HG02763 (cell line): ENCODE results near the gene NR6A1.

ENCODE experiments used
- ATAC-seq: cut with Tn5 transposase; IDR thresholded peaks from one replicate; pipeline ENCODE4 v1.9.1; 2021; ENCODE audit warnings: mild to moderate bottlenecking, moderate library complexity; ENCODE audit not compliant: unreplicated experiment

The NR6A1 gene

DNA sequence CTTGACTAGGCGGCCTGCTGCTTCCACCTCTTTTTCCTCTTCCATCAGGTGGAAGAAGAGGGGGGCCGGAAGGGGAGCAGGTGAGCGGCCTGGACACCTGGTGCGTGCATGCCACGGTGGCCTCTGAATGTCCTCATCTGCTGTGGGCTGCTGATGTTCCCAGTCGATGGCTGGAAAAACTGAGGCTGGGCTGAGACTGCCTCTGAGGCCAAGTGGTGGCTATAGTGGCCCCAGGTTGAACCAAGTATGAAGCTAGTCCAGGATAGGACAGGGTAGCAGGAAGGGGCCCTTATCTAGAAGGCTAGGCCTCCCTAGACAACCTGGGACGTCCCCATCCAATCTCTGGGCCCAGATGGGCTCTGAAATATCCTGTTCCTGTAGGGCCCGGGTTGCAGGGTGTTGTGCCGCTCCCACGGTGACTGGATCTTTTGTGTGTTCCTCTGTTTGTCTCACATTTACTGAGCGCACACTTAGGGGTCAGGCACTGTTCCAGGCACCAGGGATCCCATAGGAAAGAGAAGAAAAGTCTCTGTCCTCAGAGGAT is 263.2 kb downstream of the NR6A1 start:
- ATAC-seq: no peak

DNA sequence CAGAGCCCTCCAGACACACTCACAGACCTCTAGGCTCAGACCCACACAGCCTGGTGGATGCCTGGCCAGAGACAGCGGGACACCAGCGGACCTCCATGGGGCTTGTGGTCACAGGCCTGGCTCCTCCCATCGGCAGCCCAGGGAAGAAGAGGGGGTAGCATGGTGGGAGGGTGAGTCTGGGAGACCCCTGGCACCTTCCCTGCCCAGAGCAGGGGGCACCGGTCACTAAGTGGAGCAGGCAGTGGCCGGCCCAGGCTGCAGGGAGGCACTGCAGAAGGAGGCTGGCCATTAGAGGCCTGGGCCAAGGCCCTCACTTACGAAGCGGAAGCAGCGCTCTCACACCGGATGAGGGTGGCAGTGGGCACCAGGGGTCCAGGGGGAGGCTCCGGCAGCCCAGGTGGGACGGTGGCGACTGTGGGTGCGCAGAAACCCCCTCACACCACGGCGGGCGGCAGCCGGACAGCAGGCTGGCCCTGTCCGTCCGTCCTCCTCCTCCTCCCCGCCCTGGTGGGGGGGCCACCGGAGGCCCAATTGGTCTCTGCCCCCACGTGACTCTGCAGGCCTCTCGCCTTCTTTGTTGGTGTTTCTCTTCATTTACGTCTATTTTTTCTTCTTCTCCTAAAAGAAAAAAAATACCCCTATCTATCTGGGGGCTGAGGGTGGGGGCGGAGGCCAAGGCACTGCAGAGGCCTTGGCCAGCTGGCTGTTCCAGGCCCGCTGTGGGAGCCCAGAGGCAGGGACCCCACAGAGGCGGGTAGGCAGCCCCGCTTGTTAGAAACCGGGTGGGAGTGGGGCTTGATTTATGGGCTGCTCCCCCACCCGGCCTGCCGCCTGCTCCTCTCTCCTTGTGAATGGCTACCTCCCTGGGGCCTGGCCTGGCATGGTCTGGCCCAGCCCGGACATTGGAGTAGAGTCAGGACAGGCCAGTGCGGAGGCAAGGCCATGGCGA is 263.9 kb downstream of the NR6A1 start, which contains the start of gene NR5A1:
Gene NR5A1, minus strand, starts transcription at position 469 of the 949 bp plus-strand sequence. CDS start 4,004 bp downstream, outside the sequence.
- no peak for ATAC-seq

DNA sequence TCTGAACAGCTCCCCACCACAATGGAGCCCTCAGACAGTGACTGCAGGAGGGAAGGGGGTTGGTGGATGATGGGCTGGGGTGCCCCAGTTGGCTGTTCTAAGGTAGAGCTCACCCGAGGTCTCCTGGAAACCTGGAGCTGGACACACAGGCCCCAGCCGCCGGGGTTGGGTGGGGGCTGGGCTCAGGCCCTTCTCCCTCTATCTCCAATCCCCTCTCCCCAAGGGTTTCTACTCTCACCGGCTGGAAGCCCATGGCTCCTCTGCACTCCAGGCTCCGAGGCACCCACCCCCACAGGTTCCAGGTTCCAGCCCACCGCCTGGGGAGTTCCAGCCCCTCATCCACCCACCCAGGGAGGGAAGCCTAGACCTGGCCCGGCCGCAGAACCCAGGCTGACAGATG is 264.7 kb downstream of the NR6A1 start:
- no peak for ATAC-seq

DNA sequence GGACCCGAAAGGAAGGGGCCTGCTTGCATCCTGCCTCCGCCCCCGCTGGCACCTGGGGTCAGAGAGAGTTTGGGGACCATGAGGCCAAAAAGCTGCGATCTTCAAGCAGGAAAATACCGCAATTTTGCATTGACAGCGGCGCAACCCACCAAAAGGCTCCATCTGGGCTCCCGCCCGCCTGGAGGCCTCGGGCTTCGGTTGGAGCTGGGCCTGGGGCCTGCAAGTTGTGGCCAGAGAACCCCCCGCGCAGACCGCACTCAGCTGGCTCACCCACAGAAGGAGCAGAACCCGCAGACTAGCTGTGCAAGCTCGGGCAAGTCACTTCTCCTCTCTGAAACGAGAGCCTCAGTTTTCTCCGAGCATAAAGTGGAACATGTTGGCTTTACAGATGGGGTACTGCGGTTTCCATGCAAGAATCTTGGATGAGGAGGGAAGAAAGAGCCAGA is 265.2 kb downstream of the NR6A1 start:
- no peak for ATAC-seq

DNA sequence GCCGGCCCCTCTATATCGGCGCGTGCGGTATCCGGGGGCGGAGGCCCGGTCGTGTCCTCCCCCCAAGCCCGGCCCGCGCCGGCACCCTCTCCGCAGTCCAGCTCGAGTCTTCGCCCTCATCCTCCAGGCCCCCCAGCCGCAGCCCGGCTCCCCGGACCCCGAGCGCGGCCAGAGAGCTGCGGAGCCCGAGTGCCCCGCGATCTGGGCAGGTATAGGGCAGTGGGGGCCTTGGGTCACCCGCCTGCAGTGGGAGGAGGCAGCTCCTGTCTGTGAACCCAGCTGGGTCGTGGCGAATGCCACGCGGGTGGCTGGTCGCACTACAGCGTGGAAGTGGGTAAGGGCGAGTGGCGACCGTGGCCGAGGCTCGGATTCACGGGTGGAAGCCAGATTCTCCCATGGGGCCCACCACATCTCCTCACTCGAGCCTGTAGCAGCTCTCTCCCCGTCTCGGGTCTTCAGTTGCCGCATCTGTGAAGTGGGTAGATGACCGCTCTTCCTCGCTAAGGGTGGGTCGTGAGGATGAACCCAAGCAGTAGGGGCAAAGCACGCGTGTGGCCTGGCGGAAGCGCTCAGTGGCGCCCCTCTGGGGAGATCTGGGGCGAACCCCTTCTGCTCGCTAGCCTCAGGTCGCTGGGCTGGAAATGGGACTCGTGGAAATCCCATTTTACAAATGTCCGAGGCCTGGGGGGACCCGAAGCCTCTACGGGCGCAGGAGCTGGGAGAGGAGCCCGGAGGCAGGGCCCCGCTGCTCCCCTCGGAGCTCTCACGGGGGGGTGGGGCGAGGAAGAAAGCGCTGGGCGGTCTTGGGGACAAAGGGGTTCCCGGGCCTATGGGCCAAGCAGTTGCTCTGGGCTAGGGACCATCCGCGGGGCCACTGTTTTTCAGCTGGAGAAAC is 265.9 kb downstream of the NR6A1 start:
- ATAC-seq: no peak

DNA sequence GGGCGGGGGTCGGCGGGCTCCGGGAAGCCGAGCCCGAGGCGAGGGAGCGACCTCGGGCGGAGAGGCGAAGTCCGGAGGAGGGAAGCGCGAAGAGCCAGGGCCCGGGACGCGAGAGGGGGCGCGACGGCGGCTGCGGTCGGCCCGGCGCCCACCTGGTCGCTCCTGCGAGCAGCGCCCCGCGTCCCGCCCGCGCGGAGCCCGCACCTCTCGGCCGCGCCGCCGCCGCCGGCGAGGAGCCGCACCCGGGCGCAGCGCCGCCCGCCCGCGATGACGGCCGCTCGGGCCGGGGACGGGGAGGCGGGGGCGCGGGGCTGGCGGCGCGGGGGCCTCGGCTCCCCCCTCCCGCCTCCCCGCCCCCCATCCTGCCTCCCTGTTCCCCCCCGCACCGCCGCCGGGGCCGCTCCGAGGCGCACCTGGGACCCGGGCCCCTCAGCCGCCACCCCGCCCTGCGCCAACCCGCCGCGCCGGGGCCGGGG is 266.5 kb downstream of the NR6A1 start:
- no peak for ATAC-seq

DNA sequence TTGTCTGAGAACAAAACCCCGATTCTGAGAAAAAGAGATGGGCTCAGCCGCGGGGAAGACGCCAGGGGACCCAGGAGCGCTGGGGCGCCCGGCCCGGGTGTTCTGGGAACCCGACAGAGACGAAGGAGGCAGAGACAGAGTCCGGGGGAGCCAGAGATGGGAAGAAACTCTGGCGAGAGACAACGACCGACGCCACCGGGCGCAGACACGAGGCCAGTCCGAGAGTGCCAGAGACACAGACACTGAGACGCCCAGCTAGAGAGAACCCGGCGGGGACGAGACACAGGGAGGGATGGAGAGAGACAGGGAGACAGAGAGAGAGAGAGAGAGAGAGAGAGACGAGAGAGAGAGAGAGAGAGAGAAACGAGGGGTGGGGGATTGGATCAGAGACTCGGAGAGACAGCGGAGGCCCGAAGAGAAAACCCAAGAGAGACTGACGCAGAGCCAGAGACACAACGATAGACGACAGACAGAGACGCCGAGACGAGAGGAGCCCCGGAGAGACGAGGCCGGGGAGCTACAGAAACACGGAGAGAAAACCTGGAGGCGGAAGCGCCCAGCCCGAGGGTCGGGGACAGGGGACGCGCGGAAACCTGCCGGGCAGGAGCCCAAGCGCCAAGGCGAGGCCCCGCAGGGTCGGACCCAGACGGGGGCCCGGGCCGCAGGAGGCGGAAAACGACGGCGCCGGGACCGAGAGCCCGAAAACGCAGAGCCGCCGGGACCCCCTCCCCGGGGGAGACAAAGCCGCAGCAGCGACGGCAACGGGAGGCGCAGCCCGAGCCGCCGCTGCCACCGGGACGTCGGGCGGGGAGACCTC is 267.2 kb downstream of the NR6A1 start:
- ATAC-seq: no peak

DNA sequence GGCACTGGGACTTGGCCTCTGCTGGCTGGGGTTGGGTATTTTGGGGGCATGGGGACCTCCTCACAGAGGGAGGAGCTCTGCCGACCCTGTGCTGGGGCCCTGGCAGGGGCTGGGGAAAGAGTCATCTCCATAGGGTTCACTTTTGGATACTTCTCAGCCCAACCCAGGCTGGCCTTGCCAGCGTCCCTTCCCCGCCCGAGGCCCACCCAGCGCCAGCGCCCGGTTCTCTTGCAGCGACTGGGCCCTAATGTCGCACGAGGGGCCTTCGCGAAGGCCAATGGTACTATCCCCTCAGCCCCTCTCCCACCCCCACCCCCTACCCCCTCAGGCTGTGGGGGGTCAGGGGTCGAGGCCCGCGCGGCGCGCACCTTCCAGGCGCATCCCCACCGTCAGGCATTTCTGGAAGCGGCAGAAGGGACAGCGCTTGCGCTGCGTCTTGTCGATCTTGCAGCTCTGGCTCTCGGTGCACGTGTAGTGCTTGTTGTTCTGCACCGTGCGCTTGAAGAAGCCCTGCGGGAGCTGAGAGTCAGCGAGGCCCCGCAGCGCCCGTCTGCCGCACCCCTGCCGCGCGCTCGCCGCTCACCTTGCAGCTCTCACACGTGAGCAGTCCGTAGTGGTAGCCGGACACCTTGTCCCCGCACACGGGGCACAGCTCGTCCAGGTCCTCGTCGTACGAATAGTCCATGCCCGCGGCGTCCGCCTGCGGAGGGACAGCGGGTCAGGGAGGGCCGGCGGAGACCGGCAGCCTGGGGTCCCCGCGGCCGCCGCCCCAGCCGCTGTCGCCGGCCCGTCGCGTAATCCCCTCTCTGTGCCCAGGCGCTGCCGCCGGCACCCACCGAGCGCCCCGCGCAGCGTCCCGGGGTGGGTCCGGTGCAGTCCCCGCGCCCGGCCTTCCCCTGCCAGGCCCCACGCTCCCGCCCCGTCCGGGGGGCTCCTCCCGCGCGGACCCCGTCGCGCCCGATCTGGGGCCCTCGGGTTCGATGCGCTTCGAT is 268.1 kb downstream of the NR6A1 start:
- no peak for ATAC-seq

DNA sequence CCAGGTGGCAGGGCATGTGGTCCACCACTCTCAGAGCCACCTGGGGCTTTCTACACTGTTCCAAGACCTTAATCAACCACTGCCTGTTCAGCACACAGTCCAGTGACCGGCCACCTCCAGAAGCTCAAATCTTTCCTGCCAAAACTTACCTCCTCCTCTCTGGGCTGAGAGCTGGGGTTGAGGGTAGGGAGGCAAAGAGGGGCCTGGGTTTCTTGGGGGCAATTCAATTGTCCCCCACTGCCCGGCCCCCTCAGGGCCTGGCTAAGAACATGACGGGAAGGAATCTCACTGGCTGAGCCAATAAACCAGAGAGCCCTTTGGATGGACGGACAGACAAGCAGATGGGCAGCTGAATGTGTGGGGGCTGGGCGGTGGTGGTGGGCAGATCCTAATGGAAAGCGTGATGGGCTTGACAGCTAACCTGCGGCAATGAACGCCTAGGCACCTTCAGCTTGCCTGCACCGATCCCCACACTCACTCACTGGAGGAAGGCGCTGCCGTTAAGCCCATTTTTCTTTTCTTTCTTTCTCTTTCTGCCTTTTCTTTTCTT is 269.3 kb downstream of the NR6A1 start:
- ATAC-seq: no peak

DNA sequence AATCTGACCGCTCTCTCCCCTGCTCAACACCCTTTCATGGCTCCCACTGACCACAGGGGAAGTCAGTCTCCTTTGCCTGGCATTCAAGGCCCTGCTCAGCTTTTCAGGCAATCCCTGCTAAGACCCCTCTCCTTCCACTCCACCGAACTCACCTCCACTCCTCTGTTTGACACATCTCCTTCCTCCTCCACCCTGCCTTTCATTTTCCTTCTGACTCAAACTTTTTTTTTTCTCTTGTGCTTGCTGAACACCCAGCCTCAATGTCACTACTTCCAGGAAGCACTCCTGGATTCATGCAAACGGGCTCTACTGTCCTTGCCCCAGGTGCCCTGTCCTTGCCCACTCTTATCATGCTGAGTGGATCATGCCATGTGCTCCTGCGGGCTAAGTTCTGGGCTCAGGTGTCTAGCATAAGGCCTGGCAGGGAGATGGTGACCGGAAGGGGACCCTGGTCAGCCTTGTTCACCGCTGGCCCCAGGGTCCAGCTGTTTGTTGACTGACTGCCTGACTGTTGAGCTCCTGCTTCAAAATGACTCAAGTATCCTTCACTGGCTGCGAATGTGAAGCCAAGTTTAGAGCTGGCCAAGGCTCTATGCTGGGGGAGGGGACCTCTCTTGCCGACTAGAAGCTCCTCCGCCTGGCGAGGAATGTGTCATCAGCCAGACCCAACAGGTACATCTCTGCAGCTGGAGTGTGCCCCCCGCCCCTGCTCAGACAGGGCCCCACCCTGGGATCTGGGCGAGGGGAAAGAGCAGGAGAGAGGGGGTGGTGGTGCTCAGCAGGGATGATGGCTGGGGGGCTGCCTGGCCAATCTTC is 270.1 kb downstream of the NR6A1 start:
- ATAC-seq: no peak

DNA sequence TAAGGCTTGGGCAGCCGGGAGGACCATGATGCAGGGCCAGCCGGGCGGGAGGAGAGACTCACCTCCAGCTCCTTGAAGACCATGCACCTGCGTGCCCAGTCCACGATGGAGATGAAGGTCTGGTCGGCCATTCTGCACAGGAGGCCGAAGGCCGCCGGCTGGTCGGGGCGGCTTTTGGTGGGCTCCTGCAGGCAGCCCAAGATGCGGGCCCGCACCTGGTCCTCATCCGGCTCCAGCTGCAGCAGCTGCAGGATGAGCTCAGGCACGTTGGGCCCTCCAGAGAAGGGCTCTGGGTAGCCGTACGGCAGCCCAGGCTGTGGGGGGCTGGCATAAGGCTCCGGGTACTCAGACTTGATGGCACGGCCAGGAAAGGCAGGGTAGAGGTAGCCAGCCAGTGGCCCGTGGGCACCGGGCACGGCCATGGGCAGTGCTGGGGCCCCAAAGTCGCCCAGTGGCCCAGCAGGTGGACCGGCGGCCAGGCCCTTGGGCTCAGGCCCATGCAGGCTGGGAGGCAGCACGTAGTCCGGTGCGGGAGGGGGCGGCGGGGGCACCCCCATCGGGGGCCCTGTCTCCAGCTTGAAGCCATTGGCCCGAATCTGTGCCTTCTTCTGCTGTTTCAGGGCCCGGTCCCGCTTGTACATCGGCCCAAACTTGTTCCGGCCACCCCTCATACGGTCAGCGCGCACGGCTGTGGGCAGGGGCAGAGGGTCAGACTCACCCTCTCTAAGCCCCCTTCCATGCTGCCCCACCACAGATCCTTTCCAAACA is 270.9 kb downstream of the NR6A1 start:
- ATAC-seq: no peak

DNA sequence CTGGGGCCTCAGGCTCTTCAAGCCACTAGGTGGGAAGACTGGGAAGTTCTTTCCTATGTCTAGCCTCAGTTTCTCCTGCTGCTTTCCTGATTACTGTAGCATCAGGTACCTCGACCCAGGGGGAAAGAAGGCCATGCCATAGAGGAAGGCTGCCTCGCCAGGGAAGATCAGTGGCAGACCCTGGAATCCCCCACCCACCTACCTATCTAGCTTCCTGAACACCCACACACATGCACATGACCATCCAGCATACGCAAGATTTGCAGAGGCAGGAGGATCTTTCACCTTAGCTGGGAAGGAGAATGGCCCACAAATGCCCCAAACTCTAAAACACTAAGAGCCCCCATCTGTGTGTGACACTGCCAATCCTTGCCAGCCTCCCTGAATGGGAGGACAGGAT is 271.9 kb downstream of the NR6A1 start:
- ATAC-seq: no peak

DNA sequence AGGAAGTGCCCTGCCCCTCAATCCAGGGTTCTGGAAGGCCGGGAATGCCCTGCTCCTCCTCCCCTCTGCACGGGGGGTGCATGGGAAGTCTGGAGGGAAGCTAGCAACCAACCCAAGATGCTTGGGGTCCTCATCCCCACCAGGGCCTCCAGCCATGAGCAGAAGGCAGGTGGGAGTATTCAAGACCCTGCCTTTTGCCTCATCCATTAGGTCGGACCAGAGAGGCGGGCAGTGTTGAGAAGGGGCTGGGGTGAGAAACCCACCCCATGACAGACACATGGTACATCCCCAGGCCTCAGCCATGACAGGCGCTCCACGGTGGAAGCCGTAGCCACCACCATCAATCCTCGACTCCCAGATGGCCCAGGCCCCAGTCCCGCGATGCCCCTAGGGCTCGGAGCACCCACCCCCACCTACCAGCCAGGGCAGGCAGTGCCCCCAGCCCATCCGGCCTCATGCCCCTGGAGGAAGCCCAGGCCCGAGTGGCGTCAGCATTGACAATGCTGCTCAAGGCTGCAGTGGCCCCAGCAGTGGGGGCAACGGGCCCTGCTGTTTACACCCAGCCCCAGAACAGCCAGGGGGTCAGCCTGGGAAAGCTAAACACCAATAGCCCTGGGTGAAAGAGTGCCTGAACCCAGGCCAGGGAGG is 272.5 kb downstream of the NR6A1 start:
- ATAC-seq: no peak

DNA sequence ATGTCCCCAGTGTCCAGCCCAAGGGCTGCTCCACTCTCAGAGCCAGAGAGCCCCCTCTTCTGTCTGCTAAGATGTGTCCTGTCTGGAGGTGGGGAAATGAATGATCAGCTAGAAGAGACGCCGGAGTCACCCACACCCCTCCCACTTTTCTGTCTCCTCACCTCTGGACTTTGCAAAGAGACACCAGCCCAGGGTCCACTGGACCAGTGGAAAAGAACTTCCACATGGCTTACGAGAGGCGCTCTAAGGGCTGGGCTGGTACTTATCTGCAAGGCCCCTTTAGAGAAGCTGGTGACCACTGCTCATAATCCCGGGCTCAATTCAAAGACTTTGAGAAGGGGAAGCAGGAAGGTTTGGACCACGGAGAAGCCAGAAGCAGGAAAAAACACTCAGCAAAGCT is 273.1 kb downstream of the NR6A1 start:
- no peak for ATAC-seq

DNA sequence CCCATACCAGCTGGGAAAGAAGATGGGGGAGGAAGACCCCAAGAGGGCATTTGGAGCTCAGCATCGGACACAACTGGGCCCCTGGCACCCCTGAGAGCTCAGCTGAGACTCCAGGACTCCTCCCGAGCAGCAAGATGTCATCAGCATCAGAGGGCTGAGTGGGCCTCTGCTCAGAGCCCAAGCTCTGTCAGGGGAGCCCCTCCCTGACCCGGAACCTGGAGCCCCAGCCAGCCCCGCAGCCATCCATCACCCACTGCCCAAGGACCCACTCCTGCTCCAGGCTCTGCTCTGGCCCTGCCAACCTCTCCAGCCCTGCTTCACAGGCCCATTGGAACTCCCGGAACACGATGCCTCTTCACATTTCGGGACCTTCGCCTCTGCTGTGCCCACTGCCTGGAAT is 273.7 kb downstream of the NR6A1 start:
- no peak for ATAC-seq

DNA sequence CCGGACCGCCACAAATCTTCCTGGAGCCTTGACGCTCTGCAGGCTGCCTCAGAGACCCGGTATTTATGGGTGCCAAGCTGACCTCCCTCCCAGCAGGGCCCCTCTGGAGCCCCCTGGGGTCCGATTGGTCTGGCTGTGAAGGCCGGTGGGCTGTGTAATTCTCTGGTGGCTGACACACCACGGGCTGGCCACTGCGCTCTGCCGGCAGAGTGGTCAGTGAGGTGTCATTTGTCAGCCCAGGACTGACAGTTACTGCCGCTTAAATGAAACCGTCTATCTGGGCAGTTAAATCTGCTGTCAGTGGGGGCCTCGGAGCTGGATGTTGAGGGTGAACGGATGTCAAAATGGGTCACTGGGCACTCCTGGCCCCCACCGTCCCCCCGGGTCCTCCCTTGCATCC is 274.6 kb downstream of the NR6A1 start:
- no peak for ATAC-seq

DNA sequence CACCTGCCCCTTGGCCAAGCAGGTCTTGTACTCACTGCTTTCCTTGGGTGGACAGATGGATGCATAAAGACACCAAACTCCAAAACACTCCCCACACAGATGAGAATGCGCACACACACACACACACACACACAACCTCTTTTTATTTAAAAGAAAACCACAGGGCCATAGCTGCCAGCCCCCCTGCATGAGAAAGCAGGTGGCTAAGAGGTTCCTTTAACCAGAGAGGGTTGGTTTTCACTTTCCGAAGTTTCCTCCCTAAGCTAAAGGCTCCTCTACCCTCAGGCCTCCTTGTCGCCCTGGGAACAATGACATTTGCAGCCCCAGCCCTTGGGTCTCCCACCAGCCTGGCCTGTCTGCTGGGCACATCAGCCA is 275.0 kb downstream of the NR6A1 start:
- no peak for ATAC-seq
